RWPE2 (cell line): Measurements from ENCODE around the gene MIB1.
"Not testable (repeated sequence)": the region's sequence is repeated elsewhere in the genome, so short reads cannot be mapped to it uniquely, and the experiment has no call there.

ENCODE experiments used
- ATAC-seq: fragments of 200-7000 bp; cut with Tn5 transposase; 3 replicates; pipeline ENCODE4 v1.9.1; 2021; ENCODE audit warnings: low read depth
- DNase-seq: peaks from one replicate; pipeline ENCODE4 v3.0.0-alpha.2; 2020; ENCODE audit warnings: low spot score
- H3K27ac ChIP-seq: fragments of 450-650 bp; 2 replicates; pipeline ENCODE4 v1.5.1; 2017; ENCODE audit warnings: mild to moderate bottlenecking; ENCODE audit not compliant: poor library complexity, severe bottlenecking
- H3K27me3 ChIP-seq: fragments of 250-450 bp; sonication (Bioruptor Pico); 2 replicates; pipeline ENCODE4 v1.5.1; 2021; ENCODE audit warnings: mild to moderate bottlenecking, moderate library complexity; ENCODE audit not compliant: insufficient read depth, poor library complexity, severe bottlenecking
- H3K36me3 ChIP-seq: fragments of 250-450 bp; sonication (Bioruptor Pico); 2 replicates; pipeline ENCODE4 v1.5.1; 2020; ENCODE audit warnings: low read depth, mild to moderate bottlenecking, moderate library complexity
- H3K4me1 ChIP-seq: fragments of 250-450 bp; sonication (Bioruptor Pico); 2 replicates; pipeline ENCODE4 v1.5.1; 2021; ENCODE audit warnings: mild to moderate bottlenecking, moderate library complexity; ENCODE audit not compliant: insufficient read depth, poor library complexity, severe bottlenecking
- H3K4me3 ChIP-seq: fragments of 250-450 bp; sonication (Bioruptor Pico); 2 replicates; pipeline ENCODE4 v1.5.1; 2021; ENCODE audit warnings: mild to moderate bottlenecking, moderate library complexity; ENCODE audit not compliant: severe bottlenecking
- H3K9me3 ChIP-seq: fragments of 250-450 bp; sonication (Bioruptor Pico); 2 replicates; pipeline ENCODE4 v1.5.1; 2021; ENCODE audit warnings: mild to moderate bottlenecking, moderate library complexity; ENCODE audit not compliant: severe bottlenecking
- CTCF ChIP-seq: fragments of 450-650 bp; IDR thresholded peaks from one replicate; pipeline ENCODE4 v1.5.1; 2017; ENCODE audit warnings: mild to moderate bottlenecking, moderate library complexity; ENCODE audit not compliant: poor library complexity, severe bottlenecking

MIB1 gene

DNA sequence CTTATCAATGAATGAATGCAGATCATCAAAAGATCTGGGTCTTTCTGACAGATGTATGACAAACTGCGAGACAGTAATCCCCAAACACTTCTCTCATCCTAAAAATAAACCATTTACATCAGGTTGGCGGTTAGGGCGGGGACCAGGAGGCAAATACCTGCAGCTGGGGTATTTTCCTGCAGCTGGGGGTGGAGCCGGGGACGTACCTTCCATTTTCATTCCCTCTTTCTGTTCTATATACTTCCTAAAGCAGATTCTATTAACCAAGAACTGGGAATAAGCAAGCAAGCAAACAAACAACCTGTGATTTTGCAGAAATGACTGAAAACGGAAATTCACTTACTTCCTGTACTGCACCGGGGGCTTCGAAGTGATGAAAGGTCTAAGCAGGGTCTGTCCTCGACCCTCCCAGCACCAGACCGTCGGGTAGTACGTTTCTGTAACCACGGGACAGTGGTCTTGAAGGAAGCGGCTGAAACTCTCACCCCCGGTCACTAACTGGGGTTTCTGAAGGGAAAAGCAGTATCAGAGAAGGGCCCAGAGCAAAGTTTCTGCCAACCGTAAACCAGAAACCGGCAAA, 37.3 kb upstream of the MIB1 start:
- Histone ChIP-seq H3K36me3 (peaks cover 16% of the 10 kb centered on the region; the same call in 1 of the 2 replicates), H3K27ac (peak overlapping the region; percentile 58), H3K4me3 (peak overlapping the region; percentile 64), H3K27me3 (no peaks in the 10 kb centered on the region), H3K4me1 (no peaks in the 10 kb centered on the region), H3K9me3 (no peaks in the 10 kb centered on the region)
- ATAC-seq, result no peak
- TF ChIP-seq CTCF, result no peak
- no peak for DNase-seq

DNA sequence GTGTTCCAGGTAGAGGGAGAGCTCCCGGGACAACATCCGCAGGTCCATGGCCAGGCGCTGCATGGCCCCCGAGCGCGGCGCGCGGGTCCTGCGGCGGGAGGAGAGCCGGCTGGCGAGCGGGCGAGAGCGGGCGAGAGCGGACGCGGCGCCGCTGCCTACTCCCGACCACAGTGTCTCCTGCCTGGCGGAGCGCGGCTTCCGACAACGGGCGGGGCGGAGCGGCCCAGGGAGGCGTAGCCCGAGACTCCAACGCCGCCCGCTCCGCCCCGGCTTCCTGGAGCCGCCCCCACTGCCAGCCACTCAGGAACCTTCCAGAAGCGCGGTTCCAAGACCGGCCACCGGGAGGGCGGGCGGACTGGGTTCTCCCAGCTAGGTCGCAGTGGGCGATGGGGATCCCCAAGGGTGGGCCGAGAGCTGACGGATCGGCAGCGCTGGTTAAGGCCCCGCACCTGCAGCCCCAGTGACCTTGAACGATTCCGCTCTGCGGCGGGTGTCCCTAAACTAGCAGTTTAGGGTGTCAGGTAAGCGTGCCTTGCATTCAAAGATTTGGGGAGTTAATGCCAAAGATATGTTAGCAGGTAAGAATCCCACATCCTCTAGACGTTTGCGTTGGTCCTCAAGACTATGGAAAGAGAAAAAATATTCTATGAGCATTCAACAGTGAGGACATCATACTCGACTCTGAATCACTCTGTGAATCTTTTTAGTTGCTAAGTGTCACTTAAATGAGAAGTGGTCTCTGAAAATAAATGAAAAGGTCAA, 35.8 kb upstream of the MIB1 start, which contains the start of gene ABHD3:
Gene ABHD3, minus strand, starts transcription at position 172 of the 762 bp plus-strand sequence. Its CDS starts 109 bp downstream, at position 63.
- Histone ChIP-seq H3K27me3 (no peaks in the 10 kb centered on the region), H3K27ac (peak within 1 kb of the TSS; percentile 58)

DNA sequence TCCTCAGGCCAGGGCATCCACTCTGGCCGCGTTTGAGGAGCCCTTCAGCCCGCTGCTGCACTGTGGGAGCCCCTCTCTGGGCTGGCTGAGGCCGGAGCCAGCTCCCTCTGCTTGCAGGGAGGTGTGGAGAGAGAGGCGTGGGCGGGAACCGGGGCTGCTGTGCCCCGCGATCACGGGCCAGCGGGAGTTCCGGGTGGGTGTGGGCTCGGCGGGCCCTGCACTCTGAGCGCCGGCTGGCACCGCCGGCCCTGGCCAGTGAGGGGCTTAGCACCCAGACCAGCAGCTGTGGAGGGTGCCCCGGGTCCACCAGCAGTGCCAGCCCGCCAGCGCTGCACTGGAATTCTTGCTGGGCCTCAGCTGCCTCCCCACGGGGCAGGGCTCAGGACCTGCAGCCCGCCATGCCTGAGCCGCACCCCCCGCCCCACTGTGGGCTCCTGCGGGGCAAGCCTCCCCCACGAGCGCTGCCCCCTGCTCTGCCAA, 34.2 kb upstream of the MIB1 start:
- no peak overlapping the region for H3K27ac ChIP-seq
- ATAC-seq (no peak), DNase-seq (no peak)
- no peaks in the 10 kb centered on the region for H3K4me1 ChIP-seq
- no peaks in the 10 kb centered on the region for H3K27me3 ChIP-seq
- H3K9me3 ChIP-seq, result no peaks in the 10 kb centered on the region
- H3K36me3 ChIP-seq, result 0 out of 2 replicates have a peak, but pooled peaks cover 3% of the 10 kb centered on the region
- no peak for TF ChIP-seq CTCF
- no peak overlapping the region for H3K4me3 ChIP-seq

More for the DNA sequence above, 35.8 kb upstream of the MIB1 start, which contains the start of gene ABHD3:
- DNase-seq (peak; percentile 90), ATAC-seq (peak; percentile 97)
- H3K4me3 ChIP-seq, result peak within 1 kb of the TSS; percentile 64
- peaks cover 10% of the 10 kb centered on the region; the same call in 1 of the 2 replicates for H3K36me3 ChIP-seq
- peak; percentile 22 for TF ChIP-seq CTCF
- H3K9me3 ChIP-seq, result no peaks in the 10 kb centered on the region
- no peaks in the 10 kb centered on the region for H3K4me1 ChIP-seq

GRCh38 chr18:21707130-21707529, 33.5 kb upstream of the MIB1 start:
- not testable (repeated sequence) for DNase-seq, ATAC-seq, H3K9me3 ChIP-seq

DNA sequence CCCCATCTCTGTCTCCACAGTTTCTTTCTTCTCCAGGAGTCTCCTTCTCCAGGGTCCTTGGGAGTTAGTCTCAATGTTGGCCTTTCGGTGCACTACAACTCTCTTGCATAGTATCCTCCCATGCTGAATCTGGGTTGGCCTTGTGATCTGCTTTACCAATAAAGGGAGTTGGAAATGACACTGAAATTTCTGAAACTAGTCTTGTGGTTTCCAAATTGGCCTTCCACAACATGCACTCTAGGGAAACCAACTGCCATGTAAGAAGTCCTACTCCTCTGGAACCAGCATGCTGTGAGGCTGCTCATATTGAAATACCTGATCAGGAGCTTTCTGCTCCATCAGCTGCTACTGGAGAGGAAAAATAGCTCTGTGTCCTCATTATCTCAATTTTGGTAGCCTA, 26.1 kb upstream of the MIB1 start:
- TF ChIP-seq CTCF, result no peak
- no peak overlapping the region for H3K27ac ChIP-seq
- no peaks in the 10 kb centered on the region for H3K9me3 ChIP-seq
- H3K36me3 ChIP-seq, result no peaks in the 10 kb centered on the region
- no peaks in the 10 kb centered on the region for H3K27me3 ChIP-seq
- no peak overlapping the region for H3K4me3 ChIP-seq
- H3K4me1 ChIP-seq, result no peaks in the 10 kb centered on the region
- ATAC-seq (no peak), DNase-seq (no peak)

More at GRCh38 chr18:21707130-21707529, 33.5 kb upstream of the MIB1 start:
- not testable (repeated sequence) for H3K4me1 ChIP-seq, H3K4me3 ChIP-seq, H3K27ac ChIP-seq, H3K27me3 ChIP-seq, H3K36me3 ChIP-seq
